HepG2 (cell line): ENCODE measurements around the gene KIZ. TPM values are rescaled to one million over a fixed set of nuclear protein-coding genes. Genes with fewer than 3 reads are reported as not detected.

Experiments
- DMTF1 ChIP-seq: sonication (generic); formaldehyde crosslinking; IDR thresholded peaks from 2 replicates; pipeline ENCODE4 v1.4.0; 2020; ENCODE audit warnings: mild to moderate bottlenecking, missing genetic modification reagents
- EEA1 ChIP-seq: sonication (generic); formaldehyde crosslinking; IDR thresholded peaks from 2 replicates; pipeline ENCODE4 v1.5.1; 2020; ENCODE audit warnings: mild to moderate bottlenecking, missing genetic modification reagents, borderline replicate concordance
- HBP1 ChIP-seq: IDR thresholded peaks from 2 replicates; pipeline ENCODE4 v1.6.1; 2016; ENCODE audit warnings: low read depth, control low read depth
- HNF4A ChIP-seq: sonication (generic); formaldehyde crosslinking; IDR thresholded peaks from 2 replicates; pipeline ENCODE4 v1.4.0; 2020; ENCODE audit warnings: missing genetic modification reagents
- LBX2 ChIP-seq: sonication (generic); formaldehyde crosslinking; IDR thresholded peaks from 2 replicates; pipeline ENCODE4 v1.5.0; 2020; ENCODE audit warnings: missing genetic modification reagents, mild to moderate bottlenecking, borderline replicate concordance
- MZF1 ChIP-seq: sonication (generic); formaldehyde crosslinking; IDR thresholded peaks from 2 replicates; pipeline ENCODE4 v1.8.1; 2023; ENCODE audit warnings: mild to moderate bottlenecking, missing genetic modification reagents, borderline replicate concordance
- PAXIP1 ChIP-seq: sonication (generic); formaldehyde crosslinking; conservative IDR thresholded peaks from 2 replicates; pipeline ENCODE4 v1.4.0; 2020; ENCODE audit warnings: mild to moderate bottlenecking, missing genetic modification reagents, moderate library complexity
- PRDM10 ChIP-seq: sonication (generic); formaldehyde crosslinking; IDR thresholded peaks from 2 replicates; pipeline ENCODE4 v1.4.0; 2020; ENCODE audit warnings: low read depth, missing genetic modification reagents
- SMC3 ChIP-seq: IDR thresholded peaks from 2 replicates; pipeline ENCODE4 v1.6.1; 2011; ENCODE audit warnings: low read length, improper control_type of control experiment
- STAT6 ChIP-seq: sonication (generic); formaldehyde crosslinking; IDR thresholded peaks from 2 replicates; pipeline ENCODE4 v1.4.0; 2020; ENCODE audit warnings: missing genetic modification reagents, mild to moderate bottlenecking, borderline replicate concordance
- ZNF230 ChIP-seq: sonication (generic); formaldehyde crosslinking; IDR thresholded peaks from 2 replicates; pipeline ENCODE4 v1.4.0; 2020; ENCODE audit warnings: mild to moderate bottlenecking, missing genetic modification reagents
- ZNF264 ChIP-seq: sonication (generic); formaldehyde crosslinking; IDR thresholded peaks from 2 replicates; pipeline ENCODE4 v1.4.0; 2020; ENCODE audit warnings: missing genetic modification reagents
- ZNF572 ChIP-seq: sonication (generic); formaldehyde crosslinking; IDR thresholded peaks from 2 replicates; pipeline ENCODE4 v1.5.1; 2020; ENCODE audit warnings: mild to moderate bottlenecking, missing genetic modification reagents
- polyA plus RNA-seq, 8 experiments: library from polyadenylated mRNA; depleted of rRNA in 3 of 8; stranded (reverse) in 7 of 8; unstranded in 1 of 8; fragments of >200 nt; fragmentation: Illumina TruSeq in 4 of 8; extraction: Trizol in 4 of 8; gene quantifications; 2 replicates each; pipeline versions ENCODE4 v1.2.1 to v1.2.3, GENCODE V29; 2011 to 2016; ENCODE audit warnings: low read depth in 4 of 8, missing spikeins in 1 of 8, mixed read lengths in 1 of 8; ENCODE audit not compliant: insufficient read depth in 1 of 8
- total RNA-seq, 5 experiments: library from RNA; depleted of rRNA; stranded (reverse); fragments of >200 nt; fragmentation: Illumina TruSeq; extraction: Trizol; gene quantifications; 2 replicates each; pipeline ENCODE4 v1.2.3, GENCODE V29; 2016; ENCODE audit warnings: low read depth in 1 of 5

KIZ gene
- total and polyA plus RNA-seq, 2 of the 13 experiments (the other 11 are each of a cell fraction or from before 2014, with no cell fraction given), result 46.3 to 114 TPM

- TF ChIP-seq LBX2, result no peak
- TF ChIP-seq EEA1 (CRISPR knock-in tag), result no peak
- TF ChIP-seq PAXIP1 (CRISPR knock-in tag), result no peak
- TF ChIP-seq SMC3, result peak; percentile 41
- no peak for TF ChIP-seq DMTF1 (CRISPR knock-in tag)
- TF ChIP-seq HNF4A (CRISPR knock-in tag), result no peak; the same call in 1 of the 2 replicates
- TF ChIP-seq ZNF230, result peak; percentile 28; the same call in 1 of the 2 replicates
- TF ChIP-seq MZF1 (CRISPR knock-in tag), result no peak
- TF ChIP-seq STAT6 (CRISPR knock-in tag), result peak; percentile 26
- TF ChIP-seq ZNF572 (CRISPR knock-in tag), result peak; percentile 73; the same call in 1 of the 2 replicates
- TF ChIP-seq ZNF264, result 0 out of 2 replicates have a peak, but pooled peaks have one; percentile 19
- peak; percentile 90 for TF ChIP-seq PRDM10 (CRISPR knock-in tag)
- no peak for TF ChIP-seq HBP1 (CRISPR knock-in tag)
Observed at GRCh38 chr20:21125072-21125848, 622 bp upstream of the KIZ start (continued).
